K562 treated with DMSO at 1 percent for 12 hours (cell line): ENCODE results near the gene CD248. TPM values are rescaled to one million over a fixed set of nuclear protein-coding genes. Genes with fewer than 3 reads are reported as not detected.

Source experiments
- total RNA-seq: library from RNA; unstranded; fragments of 300-600 nt; gene quantifications from 2 replicates; pipeline ENCODE4 v1.2.3, GENCODE V29; 2022; ENCODE audit not compliant: insufficient read depth

Gene CD248
- not detected in 2 replicates for total RNA-seq

GRCh38 chr11:66316849-66317251 lies at the start of gene CD248:
Gene CD248 (minus strand): TSS chr11:66317044. CDS start chr11:66317027, 17 bp downstream.

GRCh38 chr11:66347425-66348276 lies 30.8 kb upstream of the CD248 start, which contains the start of gene B4GAT1:
Gene B4GAT1 (minus strand): TSS chr11:66347629. CDS start chr11:66347545, 84 bp downstream.

GRCh38 chr11:66344550-66345315 lies 27.9 kb upstream of the CD248 start, which contains the start of gene BRMS1:
Gene BRMS1 (minus strand): TSS chr11:66345104. CDS start chr11:66342234, 2,870 bp downstream.

GRCh38 chr11:66336234-66337102 lies 19.6 kb upstream of the CD248 start, which contains the start of gene RIN1:
Gene RIN1 (minus strand): TSS chr11:66336434. CDS start chr11:66336402, 32 bp downstream.

GRCh38 chr11:66291706-66292542 lies 24.9 kb downstream of the CD248 start, which contains the start of gene TMEM151A:
Gene TMEM151A (plus strand): TSS chr11:66291894. CDS start chr11:66292014, 120 bp downstream.

GRCh38 chr11:66288671-66289547 lies 27.9 kb downstream of the CD248 start, which contains the start of gene YIF1A:
Gene YIF1A (minus strand): TSS chr11:66289143. CDS start chr11:66288985, 158 bp downstream.

GRCh38 chr11:66277471-66278362 lies 39.1 kb downstream of the CD248 start, which contains the start of gene CNIH2:
Gene CNIH2 (plus strand): TSS chr11:66278175. CDS start chr11:66278457, 282 bp downstream.

GRCh38 chr11:66268244-66268951 lies 48.4 kb downstream of the CD248 start, which contains the start of gene RAB1B:
Gene RAB1B (plus strand): TSS chr11:66268639. CDS start chr11:66268680, 41 bp downstream.

Other genes starting within 250 kb of the CD248 start
- 13.4 and 34.4 TPM in 2 replicates for gene PACS1, start 246.8 kb downstream of the CD248 start, total RNA-seq
- gene KLC2, start 59.3 kb downstream of the CD248 start, total RNA-seq = 27.7 and 41.5 TPM in 2 replicates
- 147 and 150 TPM in 2 replicates for gene RAB1B, start 48.4 kb downstream of the CD248 start, total RNA-seq
- gene CNIH2, start 38.9 kb downstream of the CD248 start, total RNA-seq = not detected in 2 replicates
- gene YIF1A, start 27.9 kb downstream of the CD248 start, total RNA-seq = 106 and 126 TPM in 2 replicates
- not detected in 2 replicates for gene TMEM151A, start 25.1 kb downstream of the CD248 start, total RNA-seq
- gene RIN1, start 19.4 kb upstream of the CD248 start, total RNA-seq = 0.59 and 0.91 TPM in 2 replicates
- 44.7 and 57.8 TPM in 2 replicates for gene BRMS1, start 28.1 kb upstream of the CD248 start, total RNA-seq
- 27.4 and 34.3 TPM in 2 replicates for gene B4GAT1, start 30.6 kb upstream of the CD248 start, total RNA-seq
- gene SLC29A2, start 54.7 kb upstream of the CD248 start, total RNA-seq = 7.5 and 12.2 TPM in 2 replicates
- not detected in 2 replicates for gene NPAS4, start 104.0 kb upstream of the CD248 start, total RNA-seq
- gene MRPL11, start 121.8 kb upstream of the CD248 start, total RNA-seq = 44.5 and 73.2 TPM in 2 replicates
- gene PELI3, start 149.9 kb upstream of the CD248 start, total RNA-seq = 4.0 and 7.5 TPM in 2 replicates
- 41.1 and 42.9 TPM in 2 replicates for gene DPP3, start 163.4 kb upstream of the CD248 start, total RNA-seq
- 8.5 and 13.5 TPM in 2 replicates for gene BBS1, start 193.6 kb upstream of the CD248 start, total RNA-seq
- 6.9 and 8.6 TPM in 2 replicates for gene ZDHHC24, start 229.0 kb upstream of the CD248 start, total RNA-seq
- not detected in 2 replicates for gene ACTN3, start 229.9 kb upstream of the CD248 start, total RNA-seq